ENCODE data around the gene XG.

DNA sequence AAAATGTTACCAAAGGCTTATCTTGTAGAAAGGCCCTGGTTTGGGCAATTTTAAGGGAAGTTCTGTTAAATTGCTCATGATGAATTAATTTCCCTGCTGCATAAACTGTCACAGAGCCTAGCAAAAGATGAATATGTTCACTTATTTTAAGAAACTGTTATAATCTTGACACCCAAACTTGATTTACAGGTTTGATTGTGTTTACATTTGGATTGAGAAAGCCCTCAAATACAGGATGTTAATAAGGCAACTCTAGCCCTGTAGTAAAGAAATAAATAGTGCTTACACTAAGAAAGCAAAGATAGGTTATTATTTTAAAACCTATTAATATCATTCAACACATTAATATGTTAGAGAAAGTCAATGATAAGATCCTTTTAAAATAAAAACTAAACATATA is 95.2 kb downstream of the XG start:
- TF ChIP-seq, protein P1, sequence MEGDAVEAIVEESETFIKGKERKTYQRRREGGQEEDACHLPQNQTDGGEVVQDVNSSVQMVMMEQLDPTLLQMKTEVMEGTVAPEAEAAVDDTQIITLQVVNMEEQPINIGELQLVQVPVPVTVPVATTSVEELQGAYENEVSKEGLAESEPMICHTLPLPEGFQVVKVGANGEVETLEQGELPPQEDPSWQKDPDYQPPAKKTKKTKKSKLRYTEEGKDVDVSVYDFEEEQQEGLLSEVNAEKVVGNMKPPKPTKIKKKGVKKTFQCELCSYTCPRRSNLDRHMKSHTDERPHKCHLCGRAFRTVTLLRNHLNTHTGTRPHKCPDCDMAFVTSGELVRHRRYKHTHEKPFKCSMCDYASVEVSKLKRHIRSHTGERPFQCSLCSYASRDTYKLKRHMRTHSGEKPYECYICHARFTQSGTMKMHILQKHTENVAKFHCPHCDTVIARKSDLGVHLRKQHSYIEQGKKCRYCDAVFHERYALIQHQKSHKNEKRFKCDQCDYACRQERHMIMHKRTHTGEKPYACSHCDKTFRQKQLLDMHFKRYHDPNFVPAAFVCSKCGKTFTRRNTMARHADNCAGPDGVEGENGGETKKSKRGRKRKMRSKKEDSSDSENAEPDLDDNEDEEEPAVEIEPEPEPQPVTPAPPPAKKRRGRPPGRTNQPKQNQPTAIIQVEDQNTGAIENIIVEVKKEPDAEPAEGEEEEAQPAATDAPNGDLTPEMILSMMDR (conservative IDR thresholded peaks at IDR 0.05 in 1 of 2, IDR thresholded peaks at IDR 0.05 in 1 of 2; ENCODE audit: low read depth in 1 of 2, low read length in 2 of 2), result no peak
- TF ChIP-seq EZH2 (IDR thresholded peaks at IDR 0.05; ENCODE audit: low read length, missing control alignments), result no peak

Data from fibroblast of lung (primary cell).